CD4-positive, alpha-beta T cell (primary cell): ENCODE results near the gene HECTD4. TPM values are rescaled to one million over a fixed set of nuclear protein-coding genes. Genes with fewer than 3 reads are reported as not detected.

Experiments
- ATAC-seq: fragments of 200-7000 bp; cut with Tn5 transposase; one replicate; pipeline ENCODE4 v1.10.0; 2022; ENCODE audit warnings: mild to moderate bottlenecking; ENCODE audit not compliant: poor library complexity
- CTCF ChIA-PET: fragments of 350-600 bp; sonication (Branson Sonifier 250); formaldehyde crosslinking; loops from one replicate; lab custom pipeline; 2021; ENCODE audit warnings: antibody characterized with exemption, inconsistent platforms; lab: Charles Lee
- POLR2A ChIA-PET: fragments of 350-600 bp; sonication (Branson Sonifier 250); formaldehyde crosslinking; loops from one replicate; lab custom pipeline; 2021; ENCODE audit warnings: antibody characterized with exemption, inconsistent platforms; lab: Charles Lee
- DNase-seq, 14 experiments: peaks; one replicate each; pipeline ENCODE4 v3.0.0-alpha.2; 2013 to 2020; ENCODE audit warnings: mixed read lengths in 2 of 14
- H3K27ac ChIP-seq, 2 donors: one replicate each; pipeline versions ENCODE4 v1.5.1 to v1.7.0; 2013; ENCODE audit warnings: low read length in 2 of 2, low read depth in 1 of 2, mild to moderate bottlenecking in 1 of 2
- H3K27me3 ChIP-seq, 2 experiments: 1 replicate in 1 of 2; 2 replicates in 1 of 2; pipeline versions ENCODE4 v1.6.1 to v1.7.0; 2013; ENCODE audit warnings: low read length in 2 of 2, control low read depth in 1 of 2, mild to moderate bottlenecking in 1 of 2, moderate library complexity in 1 of 2; ENCODE audit not compliant: insufficient read depth in 2 of 2, control insufficient read depth in 1 of 2
- H3K36me3 ChIP-seq: one replicate; pipeline ENCODE4 v1.6.1; 2013; ENCODE audit warnings: low read length, control low read depth; ENCODE audit not compliant: insufficient read depth
- H3K4me1 ChIP-seq: one replicate; pipeline ENCODE4 v1.6.1; 2013; ENCODE audit warnings: low read length, control low read depth; ENCODE audit not compliant: insufficient read depth
- H3K4me3 ChIP-seq: one replicate; pipeline ENCODE4 v1.5.1; 2013; ENCODE audit warnings: mild to moderate bottlenecking, low read length, moderate library complexity
- H3K9me3 ChIP-seq, 2 experiments: 1 replicate in 1 of 2; 2 replicates in 1 of 2; pipeline versions ENCODE4 v1.6.1 to v1.7.0; 2013; ENCODE audit warnings: low read length in 2 of 2, mild to moderate bottlenecking in 2 of 2, control low read depth in 1 of 2, moderate library complexity in 1 of 2; ENCODE audit not compliant: control insufficient read depth in 1 of 2, insufficient read depth in 1 of 2
- H3K27ac Mint-ChIP-seq: one replicate; pipeline ENCODE4 v1.8.0; 2020; ENCODE audit warnings: mixed read lengths
- H3K27me3 Mint-ChIP-seq: one replicate; pipeline ENCODE4 v1.8.0; 2021; ENCODE audit warnings: mixed read lengths
- H3K36me3 Mint-ChIP-seq: one replicate; pipeline ENCODE4 v1.8.0; 2021; ENCODE audit warnings: low read depth, mixed read lengths
- H3K4me1 Mint-ChIP-seq: one replicate; pipeline ENCODE4 v1.8.0; 2021; ENCODE audit warnings: low read depth, mixed read lengths
- H3K4me3 Mint-ChIP-seq: one replicate; pipeline ENCODE4 v1.8.0; 2020; ENCODE audit warnings: mild to moderate bottlenecking, mixed read lengths
- H3K9me3 Mint-ChIP-seq: one replicate; pipeline ENCODE4 v1.8.0; 2020; ENCODE audit warnings: mixed read lengths
- CTCF ChIP-seq: fragments of 200-600 bp; IDR thresholded peaks from one replicate; pipeline ENCODE4 v1.8.0; 2022; ENCODE audit warnings: antibody characterized with exemption, mild to moderate bottlenecking
- intact Hi-C, 2 experiments: fragments of 100-400 bp; cut with DNase I in 1 of 2; cut with micrococcal nuclease in 1 of 2; formaldehyde crosslinking; loops; one replicate each; pipeline versions ENCODE4 v1.15.1 to v1.9.0; 2023 to 2025; cut with DNase I, micrococcal nuclease
- total RNA-seq, 174 experiments: library from RNA in 2 of 174; stranded (reverse) in 2 of 174; gene quantifications; one replicate each; pipeline ENCODE4 v1.2.3 and lab custom pipeline; 2021 to 2026

Gene HECTD4
- total RNA-seq, 2 experiments from 2014 or later, result 40.2 to 43.3 TPM

- ATAC-seq (no peak), DNase-seq (peak in 1 of 14 experiments; percentile 26)
- Mint-ChIP-seq H3K4me3 (no peak overlapping the region), H3K36me3 (peaks cover 36% of the 10 kb centered on the region), H3K9me3 (no peaks in the 10 kb centered on the region), H3K4me1 (no peaks in the 10 kb centered on the region), H3K27me3 (no peaks in the 10 kb centered on the region), H3K27ac (no peak overlapping the region)
- Histone ChIP-seq H3K4me1 (no peaks in the 10 kb centered on the region), H3K4me3 (no peak overlapping the region), H3K27me3 (no peaks in the 10 kb centered on the region), H3K9me3 (peaks cover 0 to 8% of the 10 kb centered on the region in 2 experiments), H3K36me3 (peaks cover 36% of the 10 kb centered on the region), H3K27ac (no peak overlapping the region)
- ChIA-PET POLR2A (no interaction called here), CTCF (no interaction called here)
- intact Hi-C loops, result no loop called here
- no peak for TF ChIP-seq CTCF
Observed at GRCh38 chr12:112166051-112167015, 215.9 kb downstream of the HECTD4 start.

GRCh38 chr12:112165624-112166023 lies 216.6 kb downstream of the HECTD4 start:
- H3K4me3 Mint-ChIP-seq, result no peak overlapping the region
- no peak overlapping the region for H3K27ac ChIP-seq
- TF ChIP-seq CTCF, result no peak
- H3K4me1 ChIP-seq, result no peaks in the 10 kb centered on the region
- no peaks in the 10 kb centered on the region for H3K27me3 ChIP-seq
- peaks cover 0 to 10% of the 10 kb centered on the region in 2 experiments for H3K9me3 ChIP-seq
- H3K9me3 Mint-ChIP-seq, result no peaks in the 10 kb centered on the region
- no peak for DNase-seq
- H3K36me3 Mint-ChIP-seq, result peaks cover 37% of the 10 kb centered on the region
- no peaks in the 10 kb centered on the region for H3K27me3 Mint-ChIP-seq
- intact Hi-C loops, result no loop called here
- H3K4me1 Mint-ChIP-seq, result no peaks in the 10 kb centered on the region
- POLR2A ChIA-PET, result no interaction called here
- no peak overlapping the region for H3K27ac Mint-ChIP-seq
- CTCF ChIA-PET, result no interaction called here
- ATAC-seq, result no peak
- no peak overlapping the region for H3K4me3 ChIP-seq
- H3K36me3 ChIP-seq, result peaks cover 33% of the 10 kb centered on the region

- peaks cover 44% of the 10 kb centered on the region for H3K36me3 Mint-ChIP-seq
- intact Hi-C loops, result no loop called here
- ChIA-PET CTCF (no interaction called here), POLR2A (no interaction called here)
- no peak overlapping the region for H3K27ac Mint-ChIP-seq
- DNase-seq (peak in 1 of 14 experiments; percentile 21), ATAC-seq (no peak)
- Histone ChIP-seq H3K4me3 (no peak overlapping the region), H3K9me3 (peaks cover 0 to 20% of the 10 kb centered on the region in 2 experiments), H3K4me1 (peaks cover 7% of the 10 kb centered on the region), H3K27me3 (no peaks in the 10 kb centered on the region), H3K27ac (no peak overlapping the region), H3K36me3 (peaks cover 39% of the 10 kb centered on the region)
- no peaks in the 10 kb centered on the region for H3K27me3 Mint-ChIP-seq
- no peak overlapping the region for H3K4me3 Mint-ChIP-seq
- H3K4me1 Mint-ChIP-seq, result no peaks in the 10 kb centered on the region
- no peaks in the 10 kb centered on the region for H3K9me3 Mint-ChIP-seq
- TF ChIP-seq CTCF, result no peak
Observed at GRCh38 chr12:112164011-112164660, 218.1 kb downstream of the HECTD4 start.
